ENCODE measurements around the gene CDS2. TPM values are rescaled to one million over a fixed set of nuclear protein-coding genes. Genes with fewer than 3 reads are reported as not detected.

CDS2 gene
- total and polyA plus RNA-seq, 10 of the 15 experiments (the other 5 are each of a cell fraction or from before 2014, with no cell fraction given), result 11.5 to 94.7 (median 23.1) TPM

DNA sequence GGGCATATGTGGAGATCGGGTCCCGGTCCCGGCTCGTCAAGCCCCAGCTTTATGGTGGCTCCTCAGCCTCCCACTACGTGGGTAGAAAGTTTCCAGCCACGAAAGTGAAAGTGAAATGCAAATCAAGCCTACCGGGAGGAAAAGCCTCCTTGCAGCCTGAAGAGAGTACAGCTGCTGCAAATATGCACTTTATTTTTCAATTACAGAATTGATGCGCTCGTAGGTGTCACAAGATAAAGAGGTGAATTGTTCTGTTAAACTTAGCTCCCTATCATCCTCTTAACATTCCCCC is 6.7 kb upstream of the CDS2 start:
- Histone ChIP-seq H3K9ac (ENCODE audit: control insufficient read depth, insufficient read depth, low read length) (peak overlapping the region; percentile 61), H3K27ac (ENCODE audit: control insufficient read depth, insufficient read depth) (peak overlapping the region; percentile 68), H4K20me1 (ENCODE audit: control insufficient read depth, insufficient read depth) (no peaks in the 10 kb centered on the region), H2AFZ (ENCODE audit: control insufficient read depth, low read depth, low read length) (peak overlapping the region; percentile 42), H3K4me1 (ENCODE audit: control insufficient read depth, insufficient read depth, low read length) (peaks cover 4% of the 10 kb centered on the region; the same call in 1 of the 2 replicates), H3K4me3 (peak overlapping the region; percentile 53; the same call in 1 of the 2 replicates), H3K9me3 (replicated peaks; ENCODE audit: control insufficient read depth, insufficient read depth, low read length) (no peaks in the 10 kb centered on the region), H3K27me3 (replicated peaks in 1 of 2; ENCODE audit: control insufficient read depth in 2 of 2, insufficient read depth in 2 of 2, low read length in 1 of 2) (no peaks in the 10 kb centered on the region), H3K79me2 (ENCODE audit: control insufficient read depth, insufficient read depth, low read length) (peaks cover 45% of the 10 kb centered on the region), H3K36me3 (ENCODE audit: control insufficient read depth in 2 of 2, insufficient read depth in 2 of 2, low read length in 1 of 2) (peaks cover 1 to 13% of the 10 kb centered on the region in 2 experiments), H3K4me2 (ENCODE audit: control insufficient read depth, insufficient read depth) (peak overlapping the region; percentile 58)
- no TSS peak for BruUV-seq (replicated peaks)
- ChIA-PET POLR2A (interaction anchor here (0.5 to 2.0 kb wide), 10 partner anchors 8 to 335 kb away, joined by 3 to 8 read pairs (median 4); no protein-coding TSS in a partner anchor), SMC1A (ENCODE audit: uncharacterized antibody, unreplicated experiment) (interaction anchor here (0.6 to 4.9 kb wide), 18 partner anchors 8 to 304 kb away, joined by 3 to 55 read pairs (median 3); no protein-coding TSS in a partner anchor), RAD21 (ENCODE audit: unreplicated experiment) (interaction anchor here (0.7 to 4.0 kb wide), 7 partner anchors 11 to 164 kb away, joined by 3 to 34 read pairs (median 3); no protein-coding TSS in a partner anchor), CTCF (interaction anchor here (0.7 to 2.6 kb wide), 8 partner anchors 9 to 362 kb away, joined by 3 to 9 read pairs (median 6); no protein-coding TSS in a partner anchor)
- FAIRE-seq, result no peak
- 2% methylated on average over 9 of the region's 9 CpGs for WGBS (ENCODE audit: insufficient coverage, insufficient replicate concordance, low lambda C conversion rate, missing lambda C conversion rate)
- no peak for DNase-seq (ENCODE audit: low read depth, low spot score)
- in situ Hi-C loops (cut with MboI), result loop anchor here (5.0 kb wide), 1 partner anchor 67 kb away; no protein-coding TSS in a partner anchor
- ATAC-seq, result no peak
- intact Hi-C loops (cut with micrococcal nuclease; ENCODE audit: unreplicated experiment), result loop anchor here (5.0 kb wide), 1 partner anchor 308 kb away; no protein-coding TSS in a partner anchor
- TF ChIP-seq POLR2AphosphoS2 (IDR thresholded peaks at IDR 0.05; ENCODE audit: low read depth, low read length) (0 out of 2 replicates have a peak, but pooled peaks have one; percentile 51), YBX1 (IDR thresholded peaks at IDR 0.05) (no peak), SREBF2 (IDR thresholded peaks at IDR 0.05; ENCODE audit: low read length) (no peak), ETV6 (conservative IDR thresholded peaks at IDR 0.05 in 1 of 2, IDR thresholded peaks at IDR 0.05 in 1 of 2; ENCODE audit: borderline replicate concordance in 1 of 2, low read depth in 1 of 2) (0 out of 4 replicates have a peak, but pooled peaks of 1 of the 2 experiments have one; percentile 22), IKZF2 (IDR thresholded peaks at IDR 0.05) (peak; percentile 75 to 76; a peak in 2 of 4 replicates), ATF7 (IDR thresholded peaks at IDR 0.05; ENCODE audit: low read depth) (peak; percentile 35; the same call in 1 of the 2 replicates), SREBF1 (IDR thresholded peaks at IDR 0.05; ENCODE audit: low read length) (no peak), MTA2 (IDR thresholded peaks at IDR 0.05; ENCODE audit: low read depth) (peak; percentile 1; the same call in 1 of the 2 replicates), RB1 (IDR thresholded peaks at IDR 0.05; ENCODE audit: borderline replicate concordance) (no peak), TBL1XR1 (IDR thresholded peaks at IDR 0.05; ENCODE audit: low read depth, low read length) (no peak), HCFC1 (IDR thresholded peaks at IDR 0.05; ENCODE audit: low read length) (peak; percentile 24; the same call in 1 of the 2 replicates), CBFB (IDR thresholded peaks at IDR 0.05; ENCODE audit: low read depth) (no peak), FOXK2 (IDR thresholded peaks at IDR 0.05) (no peak), EZH2 (IDR thresholded peaks at IDR 0.05; ENCODE audit: borderline replicate concordance, control insufficient read depth, low read depth, low read length) (no peak)
- TF ChIP-seq, protein P1, sequence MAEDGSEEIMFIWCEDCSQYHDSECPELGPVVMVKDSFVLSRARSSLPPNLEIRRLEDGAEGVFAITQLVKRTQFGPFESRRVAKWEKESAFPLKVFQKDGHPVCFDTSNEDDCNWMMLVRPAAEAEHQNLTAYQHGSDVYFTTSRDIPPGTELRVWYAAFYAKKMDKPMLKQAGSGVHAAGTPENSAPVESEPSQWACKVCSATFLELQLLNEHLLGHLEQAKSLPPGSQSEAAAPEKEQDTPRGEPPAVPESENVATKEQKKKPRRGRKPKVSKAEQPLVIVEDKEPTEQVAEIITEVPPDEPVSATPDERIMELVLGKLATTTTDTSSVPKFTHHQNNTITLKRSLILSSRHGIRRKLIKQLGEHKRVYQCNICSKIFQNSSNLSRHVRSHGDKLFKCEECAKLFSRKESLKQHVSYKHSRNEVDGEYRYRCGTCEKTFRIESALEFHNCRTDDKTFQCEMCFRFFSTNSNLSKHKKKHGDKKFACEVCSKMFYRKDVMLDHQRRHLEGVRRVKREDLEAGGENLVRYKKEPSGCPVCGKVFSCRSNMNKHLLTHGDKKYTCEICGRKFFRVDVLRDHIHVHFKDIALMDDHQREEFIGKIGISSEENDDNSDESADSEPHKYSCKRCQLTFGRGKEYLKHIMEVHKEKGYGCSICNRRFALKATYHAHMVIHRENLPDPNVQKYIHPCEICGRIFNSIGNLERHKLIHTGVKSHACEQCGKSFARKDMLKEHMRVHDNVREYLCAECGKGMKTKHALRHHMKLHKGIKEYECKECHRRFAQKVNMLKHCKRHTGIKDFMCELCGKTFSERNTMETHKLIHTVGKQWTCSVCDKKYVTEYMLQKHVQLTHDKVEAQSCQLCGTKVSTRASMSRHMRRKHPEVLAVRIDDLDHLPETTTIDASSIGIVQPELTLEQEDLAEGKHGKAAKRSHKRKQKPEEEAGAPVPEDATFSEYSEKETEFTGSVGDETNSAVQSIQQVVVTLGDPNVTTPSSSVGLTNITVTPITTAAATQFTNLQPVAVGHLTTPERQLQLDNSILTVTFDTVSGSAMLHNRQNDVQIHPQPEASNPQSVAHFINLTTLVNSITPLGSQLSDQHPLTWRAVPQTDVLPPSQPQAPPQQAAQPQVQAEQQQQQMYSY (CRISPR knock-in tag; IDR thresholded peaks at IDR 0.05), result no peak
- TF ChIP-seq, protein P2, sequence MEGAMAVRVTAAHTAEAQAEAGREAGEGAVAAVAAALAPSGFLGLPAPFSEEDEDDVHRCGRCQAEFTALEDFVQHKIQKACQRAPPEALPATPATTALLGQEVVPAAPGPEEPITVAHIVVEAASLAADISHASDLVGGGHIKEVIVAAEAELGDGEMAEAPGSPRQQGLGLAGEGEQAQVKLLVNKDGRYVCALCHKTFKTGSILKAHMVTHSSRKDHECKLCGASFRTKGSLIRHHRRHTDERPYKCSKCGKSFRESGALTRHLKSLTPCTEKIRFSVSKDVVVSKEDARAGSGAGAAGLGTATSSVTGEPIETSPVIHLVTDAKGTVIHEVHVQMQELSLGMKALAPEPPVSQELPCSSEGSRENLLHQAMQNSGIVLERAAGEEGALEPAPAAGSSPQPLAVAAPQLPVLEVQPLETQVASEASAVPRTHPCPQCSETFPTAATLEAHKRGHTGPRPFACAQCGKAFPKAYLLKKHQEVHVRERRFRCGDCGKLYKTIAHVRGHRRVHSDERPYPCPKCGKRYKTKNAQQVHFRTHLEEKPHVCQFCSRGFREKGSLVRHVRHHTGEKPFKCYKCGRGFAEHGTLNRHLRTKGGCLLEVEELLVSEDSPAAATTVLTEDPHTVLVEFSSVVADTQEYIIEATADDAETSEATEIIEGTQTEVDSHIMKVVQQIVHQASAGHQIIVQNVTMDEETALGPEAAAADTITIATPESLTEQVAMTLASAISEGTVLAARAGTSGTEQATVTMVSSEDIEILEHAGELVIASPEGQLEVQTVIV (IDR thresholded peaks at IDR 0.05; ENCODE audit: borderline replicate concordance, partially characterized antibody), result no peak

Data from GM12878 (cell line).